ENCODE results near the gene NDUFS8. TPM values are rescaled to one million over a fixed set of nuclear protein-coding genes. Genes with fewer than 3 reads are reported as not detected.
A peak's percentile ranks its signal among the peaks of the same experiment; 100 is the strongest.

NDUFS8 gene
- polyA plus RNA-seq, 1 donor = 70.6 TPM

GRCh38 chr11:68036141-68036716, 5.7 kb downstream of the NDUFS8 start:
- DNase-seq = no peak

- DNase-seq = no peak
Observed at GRCh38 chr11:68036717-68037239, 6.3 kb downstream of the NDUFS8 start.

- no peak for DNase-seq
Observed at GRCh38 chr11:68037411-68038225, 7.1 kb downstream of the NDUFS8 start.

- DNase-seq = no peak
Observed at GRCh38 chr11:68038226-68038717, 7.8 kb downstream of the NDUFS8 start.

- peak; percentile 65 for DNase-seq
Observed at GRCh38 chr11:68038718-68039525, 8.4 kb downstream of the NDUFS8 start, which contains the start of gene TCIRG1. TSS of gene TCIRG1 (plus strand) at chr11:68039025. CDS start at chr11:68041272, 2,247 bp downstream.

GRCh38 chr11:68039526-68040086, 9.1 kb downstream of the NDUFS8 start:
- DNase-seq = no peak

GRCh38 chr11:68040101-68040956, 9.8 kb downstream of the NDUFS8 start:
- DNase-seq = peak; percentile 52

- no peak for DNase-seq
Observed at GRCh38 chr11:68040957-68041591, 10.6 kb downstream of the NDUFS8 start.

GRCh38 chr11:68041617-68042218, 11.2 kb downstream of the NDUFS8 start:
- no peak for DNase-seq

GRCh38 chr11:68042219-68043028, 11.9 kb downstream of the NDUFS8 start:
- no peak for DNase-seq

GRCh38 chr11:68043029-68043348, 12.5 kb downstream of the NDUFS8 start:
- DNase-seq = no peak

GRCh38 chr11:68043349-68044144, 13.1 kb downstream of the NDUFS8 start:
- DNase-seq = no peak

GRCh38 chr11:68044145-68044813, 13.8 kb downstream of the NDUFS8 start:
- DNase-seq = no peak

- no peak for DNase-seq
Observed at GRCh38 chr11:68044898-68045351, 14.4 kb downstream of the NDUFS8 start.

- DNase-seq = no peak
Observed at GRCh38 chr11:68047437-68048290, 17.2 kb downstream of the NDUFS8 start.

- no peak for DNase-seq
Observed at GRCh38 chr11:68048681-68049508, 18.4 kb downstream of the NDUFS8 start.
